Activated CD8-positive, alpha-beta T cell treated with anti-CD3 and anti-CD28 coated beads for 36 hours (primary cell): ENCODE data around the gene LRP10. TPM values are rescaled to one million over a fixed set of nuclear protein-coding genes. Genes with fewer than 3 reads are reported as not detected.
A peak's percentile ranks its signal among the peaks of the same experiment; 100 is the strongest.

Experiments
- ATAC-seq: fragments of 200-7000 bp; cut with Tn5 transposase; one replicate; pipeline ENCODE4 v1.10.0; 2021; ENCODE audit warnings: mild to moderate bottlenecking, moderate library complexity
- CTCF ChIA-PET: fragments of 350-600 bp; sonication (Branson Sonifier 250); formaldehyde crosslinking; loops from one replicate; lab custom pipeline; 2021; ENCODE audit warnings: antibody characterized with exemption; lab: Charles Lee
- POLR2A ChIA-PET: fragments of 350-600 bp; sonication (Branson Sonifier 250); formaldehyde crosslinking; loops from one replicate; lab custom pipeline; 2021; ENCODE audit warnings: antibody characterized with exemption; lab: Charles Lee
- DNase-seq: peaks from one replicate; pipeline ENCODE4 v3.0.0-alpha.2; 2020
- H3K27ac Mint-ChIP-seq: one replicate; pipeline ENCODE4 v1.8.0; 2021; ENCODE audit warnings: mild to moderate bottlenecking, mixed read lengths
- H3K27me3 Mint-ChIP-seq: one replicate; pipeline ENCODE4 v1.8.0; 2021; ENCODE audit warnings: mixed read lengths
- H3K36me3 Mint-ChIP-seq: one replicate; pipeline ENCODE4 v1.8.0; 2021; ENCODE audit warnings: low read depth, mixed read lengths
- H3K4me1 Mint-ChIP-seq: one replicate; pipeline ENCODE4 v1.8.0; 2021; ENCODE audit warnings: low read depth, mixed read lengths
- H3K4me3 Mint-ChIP-seq: one replicate; pipeline ENCODE4 v1.8.0; 2021; ENCODE audit warnings: mild to moderate bottlenecking, moderate library complexity, mixed read lengths
- H3K9me3 Mint-ChIP-seq: one replicate; pipeline ENCODE4 v1.8.0; 2021; ENCODE audit warnings: mixed read lengths
- CTCF ChIP-seq: fragments of 200-600 bp; IDR thresholded peaks from one replicate; pipeline ENCODE4 v1.8.0; 2022; ENCODE audit warnings: antibody characterized with exemption, mild to moderate bottlenecking
- intact Hi-C: fragments of 100-400 bp; cut with micrococcal nuclease; formaldehyde crosslinking; loops from one replicate; pipeline ENCODE4 v1.10.0; 2022
- total RNA-seq, 2 experiments: library from RNA; stranded (reverse); gene quantifications; one replicate each; pipeline ENCODE4 v1.2.3, GENCODE V29; 2021

The LRP10 gene
- total RNA-seq, 2 experiments from 2014 or later = 18.7 to 21.0 TPM

GRCh38 chr14:22915886-22916521 is 44.5 kb downstream of the LRP10 start:
- ChIA-PET POLR2A (interaction anchor here (0.6 to 1.0 kb wide), 4 partner anchors 13 to 971 kb away, joined by 3 read pairs; partner anchors contain the start of gene PRMT5), CTCF (interaction anchor here (0.6 to 2.8 kb wide), 6 partner anchors 14 to 153 kb away, joined by 3 to 14 read pairs (median 9); partner anchors contain the start of genes LRP10, MRPL52 and PRMT5)
- intact Hi-C loops = loop anchor here (5.0 kb wide), 1 partner anchor 44 kb away; the partner anchor contains the start of gene LRP10
- ATAC-seq (no peak), DNase-seq (no peak)
- Mint-ChIP-seq H3K9me3 (no peaks in the 10 kb centered on the region), H3K4me3 (no peak overlapping the region), H3K27ac (peak overlapping the region; percentile 66), H3K36me3 (peaks cover 54% of the 10 kb centered on the region), H3K4me1 (peaks cover 48% of the 10 kb centered on the region), H3K27me3 (no peaks in the 10 kb centered on the region)
- no peak for TF ChIP-seq CTCF

GRCh38 chr14:22918804-22919600 is 47.5 kb downstream of the LRP10 start, which contains the start of gene RBM23:
TSS of gene RBM23 (minus strand) at chr14:22919149.
- peaks cover 65% of the 10 kb centered on the region for H3K36me3 Mint-ChIP-seq
- peak within 1 kb of the TSS; percentile 89 for H3K4me3 Mint-ChIP-seq
- H3K27ac Mint-ChIP-seq = peak within 1 kb of the TSS; percentile 98
- ChIA-PET CTCF (interaction anchor here (0.7 to 4.0 kb wide), 15 partner anchors 11 to 349 kb away, joined by 3 to 46 read pairs (median 5); partner anchors contain the start of genes AJUBA, LRP10 and PRMT5), POLR2A (interaction anchor here (0.6 to 4.0 kb wide), 20 partner anchors 10 to 410 kb away, joined by 3 to 50 read pairs (median 4); partner anchors contain the start of genes ACIN1, HAUS4, LRP10 and MRPL52)
- H3K9me3 Mint-ChIP-seq = no peaks in the 10 kb centered on the region
- TF ChIP-seq CTCF = no peak
- intact Hi-C loops = loop anchor here (5.0 kb wide), 1 partner anchor 47 kb away; the partner anchor contains the start of gene LRP10
- ATAC-seq (peak; percentile 95), DNase-seq (peak; percentile 100)
- H3K27me3 Mint-ChIP-seq = no peaks in the 10 kb centered on the region
- peaks cover 36% of the 10 kb centered on the region for H3K4me1 Mint-ChIP-seq

- no peaks in the 10 kb centered on the region for H3K9me3 Mint-ChIP-seq
- CTCF ChIA-PET = interaction anchor here (0.6 to 4.0 kb wide), 10 partner anchors 11 to 349 kb away, joined by 3 to 46 read pairs (median 6); partner anchors contain the start of genes LRP10 and PRMT5
Measured at GRCh38 chr14:22919601-22919921, 48.0 kb downstream of the LRP10 start.

GRCh38 chr14:22920697-22921096 is 49.2 kb downstream of the LRP10 start:
- no peak for TF ChIP-seq CTCF
- ATAC-seq (no peak), DNase-seq (no peak)
- Mint-ChIP-seq H3K4me3 (no peak overlapping the region), H3K27me3 (no peaks in the 10 kb centered on the region), H3K27ac (no peak overlapping the region), H3K4me1 (peaks cover 29% of the 10 kb centered on the region), H3K9me3 (no peaks in the 10 kb centered on the region), H3K36me3 (peaks cover 69% of the 10 kb centered on the region)
- CTCF ChIA-PET = interaction anchor here (1.2 to 4.0 kb wide), 7 partner anchors 9 to 350 kb away, joined by 3 to 46 read pairs (median 6); partner anchors contain the start of gene PRMT5
- POLR2A ChIA-PET = interaction anchor here (0.6 to 4.0 kb wide), 2 partner anchors 8 to 18 kb away, joined by 3 to 50 read pairs; partner anchors contain the start of gene PRMT5
- intact Hi-C loops = no loop called here

More at GRCh38 chr14:22919601-22919921, 48.0 kb downstream of the LRP10 start:
- TF ChIP-seq CTCF = no peak
- intact Hi-C loops = loop anchor here (5.0 kb wide), 1 partner anchor 47 kb away; the partner anchor contains the start of gene LRP10
- Mint-ChIP-seq H3K36me3 (peaks cover 64% of the 10 kb centered on the region), H3K4me3 (peak overlapping the region; percentile 89), H3K27ac (peak overlapping the region; percentile 98), H3K27me3 (no peaks in the 10 kb centered on the region), H3K4me1 (peaks cover 33% of the 10 kb centered on the region)
- DNase-seq (no peak), ATAC-seq (no peak)
- POLR2A ChIA-PET = interaction anchor here (0.6 to 4.0 kb wide), 7 partner anchors 9 to 175 kb away, joined by 3 to 50 read pairs (median 8); partner anchors contain the start of genes ACIN1, LRP10, MRPL52 and PRMT5
